DND-41 (cell line): Measurements from ENCODE around the gene RNF2.

Experiments
- ATAC-seq: fragments of 200-7000 bp; cut with Tn5 transposase; 3 replicates; pipeline ENCODE4 v1.9.1; 2021; ENCODE audit warnings: low read depth; ENCODE audit not compliant: insufficient read depth
- DNase-seq: peaks from one replicate; pipeline ENCODE4 v3.0.0-alpha.2; 2020
- H2AFZ ChIP-seq: 2 replicates; pipeline ENCODE4 v1.6.0; 2012; ENCODE audit warnings: low read depth, low read length
- H3K27ac ChIP-seq: 2 replicates; pipeline ENCODE4 v1.5.1; 2012; ENCODE audit warnings: low read length, inconsistent platforms
- H3K27me3 ChIP-seq: fragments of 200-600 bp; sonication (generic); 2 replicates; pipeline ENCODE4 v1.6.0; 2012; ENCODE audit warnings: low read length, mild to moderate bottlenecking, inconsistent platforms; ENCODE audit not compliant: insufficient read depth, poor library complexity
- H3K36me3 ChIP-seq: 2 replicates; pipeline ENCODE4 v1.5.1; 2012; ENCODE audit warnings: low read length, inconsistent platforms; ENCODE audit not compliant: insufficient read depth
- H3K4me1 ChIP-seq: 2 replicates; pipeline ENCODE4 v1.5.1; 2012; ENCODE audit warnings: mild to moderate bottlenecking, low read length; ENCODE audit not compliant: insufficient read depth
- H3K4me2 ChIP-seq: 2 replicates; pipeline ENCODE4 v1.6.0; 2012; ENCODE audit warnings: mild to moderate bottlenecking, moderate library complexity, low read length, inconsistent platforms; ENCODE audit not compliant: insufficient read depth
- H3K4me3 ChIP-seq, 2 experiments: fragments of 200-600 bp in 1 of 2; shearing (Covaris generic) in 1 of 2; 2 replicates each; pipeline ENCODE4 v1.5.1; 2012 to 2016; ENCODE audit warnings: inconsistent platforms in 2 of 2, low read length in 2 of 2, mild to moderate bottlenecking in 2 of 2, low read depth in 1 of 2, moderate library complexity in 1 of 2
- H3K79me2 ChIP-seq: 2 replicates; pipeline ENCODE4 v1.6.0; 2012; ENCODE audit warnings: low read length, inconsistent platforms; ENCODE audit not compliant: insufficient read depth
- H3K9ac ChIP-seq: 2 replicates; pipeline ENCODE4 v1.6.0; 2012; ENCODE audit warnings: low read depth, mild to moderate bottlenecking, inconsistent platforms, low read length, moderate library complexity
- H3K9me3 ChIP-seq: 2 replicates; pipeline ENCODE4 v1.5.1; 2012; ENCODE audit warnings: low read length, moderate library complexity, mild to moderate bottlenecking, inconsistent platforms; ENCODE audit not compliant: insufficient read depth, severe bottlenecking
- H4K20me1 ChIP-seq: 2 replicates; pipeline ENCODE4 v1.6.0; 2012; ENCODE audit warnings: low read length; ENCODE audit not compliant: insufficient read depth
- CTCF ChIP-seq: IDR thresholded peaks from 2 replicates; pipeline ENCODE4 v1.5.1; 2012; ENCODE audit warnings: borderline replicate concordance, low read length, moderate library complexity, mild to moderate bottlenecking; ENCODE audit not compliant: poor library complexity, severe bottlenecking; ENCODE audit errors: extremely low read depth
- EZH2 ChIP-seq: IDR thresholded peaks from 3 replicates; pipeline ENCODE4 v1.6.1; 2012; ENCODE audit warnings: borderline replicate concordance, low read depth, mild to moderate bottlenecking, moderate library complexity, low read length, inconsistent platforms; ENCODE audit not compliant: severe bottlenecking

Gene RNF2

GRCh38 chr1:185073725-185074124 lies 28.4 kb downstream of the RNF2 start:
- no peaks in the 10 kb centered on the region for H3K36me3 ChIP-seq
- no peak overlapping the region for H3K9ac ChIP-seq

GRCh38 chr1:185074307-185074706 lies 28.9 kb downstream of the RNF2 start:
- Histone ChIP-seq H3K79me2 (peaks cover 88% of the 10 kb centered on the region), H3K4me1 (no peaks in the 10 kb centered on the region), H3K4me2 (no peak overlapping the region), H3K9me3 (no peaks in the 10 kb centered on the region), H3K4me3 (no peak overlapping the region), H4K20me1 (peaks cover 44% of the 10 kb centered on the region), H3K27me3 (no peaks in the 10 kb centered on the region), H3K36me3 (no peaks in the 10 kb centered on the region), H3K27ac (no peak overlapping the region), H3K9ac (no peak overlapping the region), H2AFZ (no peak overlapping the region)
- TF ChIP-seq EZH2 (no peak), CTCF (no peak)
- no peak for ATAC-seq
- DNase-seq: no peak

More at GRCh38 chr1:185073725-185074124, 28.4 kb downstream of the RNF2 start:
- H4K20me1 ChIP-seq: peaks cover 45% of the 10 kb centered on the region
- H3K4me3 ChIP-seq: no peak overlapping the region
- no peak overlapping the region for H3K27ac ChIP-seq
- no peaks in the 10 kb centered on the region for H3K9me3 ChIP-seq
- H3K79me2 ChIP-seq: peaks cover 87% of the 10 kb centered on the region
- no peaks in the 10 kb centered on the region for H3K4me1 ChIP-seq
- H3K27me3 ChIP-seq: no peaks in the 10 kb centered on the region
- ATAC-seq (no peak), DNase-seq (no peak)
- H3K4me2 ChIP-seq: no peak overlapping the region
- TF ChIP-seq EZH2: no peak
- no peak for TF ChIP-seq CTCF
- H2AFZ ChIP-seq: no peak overlapping the region

GRCh38 chr1:185075476-185075875 lies 30.1 kb downstream of the RNF2 start:
- no peaks in the 10 kb centered on the region for H3K4me1 ChIP-seq
- no peak for ATAC-seq
- no peak overlapping the region for H3K9ac ChIP-seq
- no peak overlapping the region for H2AFZ ChIP-seq
- no peak for DNase-seq
- H3K27me3 ChIP-seq: no peaks in the 10 kb centered on the region
- no peaks in the 10 kb centered on the region for H3K9me3 ChIP-seq
- TF ChIP-seq CTCF (no peak), EZH2 (no peak)
- H3K4me3 ChIP-seq: no peak overlapping the region
- no peak overlapping the region for H3K27ac ChIP-seq
- no peak overlapping the region for H3K4me2 ChIP-seq
- no peaks in the 10 kb centered on the region for H3K36me3 ChIP-seq
- H4K20me1 ChIP-seq: peaks cover 45% of the 10 kb centered on the region; the same call in 1 of the 2 replicates
- peaks cover 88% of the 10 kb centered on the region for H3K79me2 ChIP-seq

- ATAC-seq: no peak
- H3K36me3 ChIP-seq: no peaks in the 10 kb centered on the region
- H3K79me2 ChIP-seq: peaks cover 87% of the 10 kb centered on the region
- no peak for DNase-seq
- H3K4me1 ChIP-seq: no peaks in the 10 kb centered on the region
- H3K9me3 ChIP-seq: no peaks in the 10 kb centered on the region
- no peak overlapping the region for H3K9ac ChIP-seq
- no peak overlapping the region for H3K27ac ChIP-seq
- H3K4me2 ChIP-seq: no peak overlapping the region
- no peak for TF ChIP-seq EZH2
- no peak for TF ChIP-seq CTCF
- H3K4me3 ChIP-seq: no peak overlapping the region
- no peaks in the 10 kb centered on the region for H3K27me3 ChIP-seq
- no peak overlapping the region for H2AFZ ChIP-seq
- peaks cover 40% of the 10 kb centered on the region; the same call in 1 of the 2 replicates for H4K20me1 ChIP-seq
These were observed 32.0 kb downstream of the RNF2 start for GRCh38 chr1:185077374-185077773.
